ENCODE results near the gene MLKL. TPM values are rescaled to one million over a fixed set of nuclear protein-coding genes. Genes with fewer than 3 reads are reported as not detected.
"Not testable (repeated sequence)": the region's sequence is repeated elsewhere in the genome, so short reads cannot be mapped to it uniquely, and the experiment has no call there.

Gene MLKL
- total RNA-seq, 4 donors from 2014 or later = 6.4 to 15.5 (median 10.8) TPM

DNA sequence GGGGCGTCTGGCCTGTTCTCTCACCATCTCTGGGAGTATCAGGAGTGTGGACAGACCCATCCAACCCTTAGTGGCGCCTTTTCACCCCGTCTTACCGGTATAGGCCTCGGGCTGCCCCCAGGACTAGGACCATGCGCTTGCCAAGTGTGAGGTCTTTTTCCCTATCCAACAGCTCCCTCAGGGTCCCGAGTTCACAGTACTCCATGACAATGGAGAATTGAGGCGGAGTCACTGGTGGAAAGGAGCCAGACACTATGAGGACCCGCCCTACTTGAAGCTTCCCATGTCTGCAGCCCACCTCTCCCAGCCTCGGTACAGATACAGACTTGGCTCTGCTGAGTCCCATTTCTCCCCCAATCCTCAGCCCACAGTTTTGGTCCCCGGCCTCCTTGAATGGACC is 18.1 kb downstream of the MLKL start:
- ATAC-seq = no peak
- Histone ChIP-seq H3K27me3 (no peaks in the 10 kb centered on the region), H3K4me1 (no peaks in the 10 kb centered on the region), H3K27ac (no peak overlapping the region), H3K9me3 (no peaks in the 10 kb centered on the region), H3K4me3 (no peak overlapping the region), H3K36me3 (peaks cover 0 to 82% of the 10 kb centered on the region in 2 donors)
- no peak for TF ChIP-seq POLR2A (IDR thresholded peaks at IDR 0.05)
- 71 to 76% methylated on average over 1 to 7 of the region's 11 CpGs for WGBS, 2 donors (ENCODE audit: low coverage in 1 of 2)

DNA sequence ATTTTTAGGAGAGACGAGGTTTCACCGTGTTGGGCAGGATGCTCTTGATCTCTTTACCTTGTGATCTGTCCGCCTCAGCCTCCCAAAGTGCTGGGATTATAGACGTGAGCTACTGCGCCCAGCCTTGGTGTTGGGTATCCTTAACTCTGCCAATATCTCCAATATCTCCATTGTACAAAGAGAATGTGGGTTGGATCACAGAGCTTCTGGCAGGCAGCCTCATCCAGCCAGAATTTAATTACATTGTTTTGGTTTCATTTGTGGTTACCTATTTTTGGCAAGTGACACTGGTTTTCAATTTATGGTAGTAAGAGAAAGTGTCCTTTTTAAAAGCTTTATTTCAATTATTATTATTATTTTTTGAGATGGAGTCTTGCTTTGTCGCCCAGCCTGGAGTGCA is 20.0 kb downstream of the MLKL start:
- Histone ChIP-seq H3K9me3 (no peaks in the 10 kb centered on the region), H3K36me3 (peaks cover 0 to 90% of the 10 kb centered on the region in 2 donors), H3K4me3 (no peak overlapping the region), H3K27ac (no peak overlapping the region), H3K27me3 (no peaks in the 10 kb centered on the region), H3K4me1 (no peaks in the 10 kb centered on the region)
- no peak for ATAC-seq
- WGBS, 2 donors (ENCODE audit: low coverage in 1 of 2) = 92 to 100% methylated on average over 1 to 6 of the region's 6 CpGs
- TF ChIP-seq POLR2A (IDR thresholded peaks at IDR 0.05) = no peak
- TF ChIP-seq EP300 (IDR thresholded peaks at IDR 0.05) = no peak
- TF ChIP-seq POLR2AphosphoS5 (IDR thresholded peaks at IDR 0.05) = no peak
- TF ChIP-seq, protein P1, sequence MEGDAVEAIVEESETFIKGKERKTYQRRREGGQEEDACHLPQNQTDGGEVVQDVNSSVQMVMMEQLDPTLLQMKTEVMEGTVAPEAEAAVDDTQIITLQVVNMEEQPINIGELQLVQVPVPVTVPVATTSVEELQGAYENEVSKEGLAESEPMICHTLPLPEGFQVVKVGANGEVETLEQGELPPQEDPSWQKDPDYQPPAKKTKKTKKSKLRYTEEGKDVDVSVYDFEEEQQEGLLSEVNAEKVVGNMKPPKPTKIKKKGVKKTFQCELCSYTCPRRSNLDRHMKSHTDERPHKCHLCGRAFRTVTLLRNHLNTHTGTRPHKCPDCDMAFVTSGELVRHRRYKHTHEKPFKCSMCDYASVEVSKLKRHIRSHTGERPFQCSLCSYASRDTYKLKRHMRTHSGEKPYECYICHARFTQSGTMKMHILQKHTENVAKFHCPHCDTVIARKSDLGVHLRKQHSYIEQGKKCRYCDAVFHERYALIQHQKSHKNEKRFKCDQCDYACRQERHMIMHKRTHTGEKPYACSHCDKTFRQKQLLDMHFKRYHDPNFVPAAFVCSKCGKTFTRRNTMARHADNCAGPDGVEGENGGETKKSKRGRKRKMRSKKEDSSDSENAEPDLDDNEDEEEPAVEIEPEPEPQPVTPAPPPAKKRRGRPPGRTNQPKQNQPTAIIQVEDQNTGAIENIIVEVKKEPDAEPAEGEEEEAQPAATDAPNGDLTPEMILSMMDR (IDR thresholded peaks at IDR 0.05) = no peak

DNA sequence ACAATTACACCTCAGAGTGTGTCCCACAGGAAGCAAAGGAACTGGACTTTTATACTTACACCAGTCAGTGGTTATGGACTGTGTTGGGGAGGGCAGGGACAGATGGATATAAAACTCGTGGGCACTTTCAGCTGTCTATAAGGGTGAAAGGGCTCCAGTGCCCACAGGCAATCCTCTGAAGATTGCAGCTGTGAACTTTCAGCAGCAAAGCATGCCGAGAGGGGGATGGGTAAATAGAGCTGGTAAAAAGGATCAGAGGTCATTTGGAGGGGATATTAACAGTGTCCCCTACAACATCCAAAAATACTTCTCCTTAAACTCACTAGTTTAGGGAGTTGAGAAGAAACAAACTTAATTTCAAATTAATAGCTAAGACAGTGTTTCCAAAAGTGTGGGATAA is 20.7 kb downstream of the MLKL start:
- no peak for ATAC-seq
- Histone ChIP-seq H3K36me3 (peaks cover 0 to 88% of the 10 kb centered on the region in 2 donors), H3K4me3 (no peak overlapping the region), H3K27me3 (no peaks in the 10 kb centered on the region), H3K4me1 (no peaks in the 10 kb centered on the region), H3K9me3 (no peaks in the 10 kb centered on the region), H3K27ac (no peak overlapping the region)
- no peak for TF ChIP-seq EP300 (IDR thresholded peaks at IDR 0.05)
- TF ChIP-seq, protein P1 (IDR thresholded peaks at IDR 0.05) = no peak
- no peak for TF ChIP-seq POLR2AphosphoS5 (IDR thresholded peaks at IDR 0.05)
- no peak for TF ChIP-seq POLR2A (IDR thresholded peaks at IDR 0.05)
- WGBS, 2 donors (ENCODE audit: low coverage in 1 of 2) = 33 to 38% methylated on average over 2 of the region's 2 CpGs

DNA sequence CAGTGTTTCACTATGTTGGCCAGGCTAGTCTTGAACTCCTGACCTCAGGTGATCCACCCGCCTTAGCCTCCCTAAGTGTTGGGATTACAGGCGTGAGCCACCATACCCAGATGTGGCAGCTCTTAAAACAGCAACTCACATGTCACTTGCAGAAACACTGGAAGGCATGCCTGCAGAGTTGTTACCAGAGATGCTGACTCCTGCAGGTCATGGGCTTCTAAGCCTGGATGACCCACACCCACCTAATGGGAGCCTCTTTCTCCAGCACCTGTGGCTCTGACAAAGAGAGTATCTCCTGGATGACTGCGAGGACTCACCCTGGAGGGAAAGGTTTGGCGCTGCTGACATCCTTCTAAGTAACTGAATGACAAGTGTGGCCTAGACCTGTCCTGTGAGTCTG is 22.8 kb downstream of the MLKL start:
- Histone ChIP-seq H3K27ac (no peak overlapping the region), H3K27me3 (no peaks in the 10 kb centered on the region), H3K36me3 (peaks cover 0 to 93% of the 10 kb centered on the region in 2 donors), H3K9me3 (no peaks in the 10 kb centered on the region), H3K4me3 (no peak overlapping the region), H3K4me1 (no peaks in the 10 kb centered on the region)
- no peak for ATAC-seq
- WGBS, 2 donors (ENCODE audit: low coverage in 1 of 2) = 50 to 100% methylated on average over 1 to 2 of the region's 4 CpGs
- TF ChIP-seq EP300 (IDR thresholded peaks at IDR 0.05) (no peak), POLR2A (IDR thresholded peaks at IDR 0.05) (no peak), POLR2AphosphoS5 (IDR thresholded peaks at IDR 0.05) (no peak)
- TF ChIP-seq, protein P1 (IDR thresholded peaks at IDR 0.05) = no peak

DNA sequence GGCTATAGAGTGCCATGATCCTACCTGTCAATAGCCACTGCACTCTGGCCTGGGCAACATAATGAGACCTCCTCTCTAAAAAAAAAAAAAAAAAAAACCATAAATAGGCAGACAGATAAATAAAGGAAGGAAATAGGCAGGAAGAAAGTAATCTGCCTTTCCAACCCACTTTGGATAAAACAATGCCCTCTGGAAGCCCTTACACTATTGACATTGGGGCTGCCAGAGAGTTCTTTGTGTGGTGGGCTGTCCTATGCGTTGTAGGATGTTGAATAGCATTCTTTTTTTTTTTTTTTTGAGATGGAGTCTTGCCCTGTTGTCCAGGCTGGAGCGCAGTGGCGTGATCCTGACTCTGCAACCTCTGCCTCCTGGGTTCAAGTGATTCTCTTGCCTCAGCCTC is 26.8 kb downstream of the MLKL start:
- Histone ChIP-seq H3K4me3 (no peak overlapping the region), H3K9me3 (no peaks in the 10 kb centered on the region), H3K27me3 (no peaks in the 10 kb centered on the region), H3K27ac (no peak overlapping the region), H3K4me1 (no peaks in the 10 kb centered on the region), H3K36me3 (peaks cover 0 to 70% of the 10 kb centered on the region in 2 donors)
- ATAC-seq = no peak
- WGBS, 2 donors (ENCODE audit: low coverage in 1 of 2) = 63 to 71% methylated on average over 1 of the region's 3 CpGs
- no peak for TF ChIP-seq POLR2A (IDR thresholded peaks at IDR 0.05)
- TF ChIP-seq, protein P1 (IDR thresholded peaks at IDR 0.05) = no peak
- no peak for TF ChIP-seq EP300 (IDR thresholded peaks at IDR 0.05)
- TF ChIP-seq POLR2AphosphoS5 (IDR thresholded peaks at IDR 0.05) = no peak

DNA sequence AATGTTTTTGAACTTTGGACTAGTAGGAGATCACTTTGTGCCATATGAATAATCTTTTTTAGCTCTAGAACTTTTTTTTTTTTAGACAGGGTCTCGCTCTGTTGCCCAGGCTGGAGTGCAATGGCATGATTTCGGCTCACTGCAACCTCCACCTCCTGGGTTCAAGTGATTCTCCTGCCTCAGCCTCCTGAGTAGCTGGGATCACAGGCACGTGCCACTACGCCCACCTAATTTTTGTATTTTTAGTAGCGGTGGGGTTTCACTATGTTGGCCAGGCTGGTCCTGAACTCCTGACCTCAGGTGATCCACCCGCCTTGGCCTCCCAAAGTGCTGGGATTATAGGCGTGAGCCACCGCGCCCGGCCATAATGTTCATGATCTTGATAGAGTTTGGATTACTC is 31.8 kb downstream of the MLKL start:
- Histone ChIP-seq H3K36me3 (peaks cover 0 to 35% of the 10 kb centered on the region in 2 donors), H3K4me1 (peaks cover 0 to 24% (median 8%) of the 10 kb centered on the region in 3 donors)
- WGBS, 2 donors (ENCODE audit: low coverage in 1 of 2) = 98 to 100% methylated on average over 2 to 6 of the region's 10 CpGs
- not testable (repeated sequence) for H3K4me3 ChIP-seq, ATAC-seq, H3K27ac ChIP-seq, H3K9me3 ChIP-seq, H3K27me3 ChIP-seq
